Osteocyte (in vitro differentiated cells): Measurements from ENCODE around the gene KATNB1. TPM values are rescaled to one million over a fixed set of nuclear protein-coding genes. Genes with fewer than 3 reads are reported as not detected.

ENCODE experiments used
- DNase-seq: peaks from one replicate; pipeline ENCODE4 v3.0.0; 2021; ENCODE audit warnings: mixed read lengths; ENCODE audit not compliant: unreplicated experiment; ENCODE audit errors: extremely low spot score
- H3K27ac Mint-ChIP-seq: one replicate; pipeline ENCODE4 v1.8.0; 2021; ENCODE audit warnings: mild to moderate bottlenecking, mixed read lengths; ENCODE audit not compliant: unreplicated experiment
- H3K27me3 Mint-ChIP-seq: one replicate; pipeline ENCODE4 v1.8.0; 2021; ENCODE audit warnings: mixed read lengths; ENCODE audit not compliant: unreplicated experiment
- H3K36me3 Mint-ChIP-seq: one replicate; pipeline ENCODE4 v1.8.0; 2021; ENCODE audit warnings: mixed read lengths; ENCODE audit not compliant: unreplicated experiment
- H3K4me1 Mint-ChIP-seq: one replicate; pipeline ENCODE4 v1.8.0; 2021; ENCODE audit warnings: mixed read lengths; ENCODE audit not compliant: unreplicated experiment
- H3K4me3 Mint-ChIP-seq: one replicate; pipeline ENCODE4 v1.8.0; 2021; ENCODE audit warnings: mild to moderate bottlenecking, moderate library complexity, mixed read lengths; ENCODE audit not compliant: unreplicated experiment
- H3K9me3 Mint-ChIP-seq: one replicate; pipeline ENCODE4 v1.8.0; 2021; ENCODE audit warnings: mixed read lengths; ENCODE audit not compliant: unreplicated experiment
- CTCF ChIP-seq: fragments of 200-600 bp; sonication (generic); IDR thresholded peaks from 2 replicates; pipeline ENCODE4 v1.5.0; 2021; ENCODE audit warnings: antibody characterized with exemption, mild to moderate bottlenecking, moderate library complexity
- total RNA-seq: library from RNA; stranded (reverse); gene quantifications from 2 replicates; pipeline ENCODE4 v1.2.1, GENCODE V29; 2021

Gene KATNB1
- total RNA-seq, 1 donor from 2014 or later: 15.9 TPM

DNA sequence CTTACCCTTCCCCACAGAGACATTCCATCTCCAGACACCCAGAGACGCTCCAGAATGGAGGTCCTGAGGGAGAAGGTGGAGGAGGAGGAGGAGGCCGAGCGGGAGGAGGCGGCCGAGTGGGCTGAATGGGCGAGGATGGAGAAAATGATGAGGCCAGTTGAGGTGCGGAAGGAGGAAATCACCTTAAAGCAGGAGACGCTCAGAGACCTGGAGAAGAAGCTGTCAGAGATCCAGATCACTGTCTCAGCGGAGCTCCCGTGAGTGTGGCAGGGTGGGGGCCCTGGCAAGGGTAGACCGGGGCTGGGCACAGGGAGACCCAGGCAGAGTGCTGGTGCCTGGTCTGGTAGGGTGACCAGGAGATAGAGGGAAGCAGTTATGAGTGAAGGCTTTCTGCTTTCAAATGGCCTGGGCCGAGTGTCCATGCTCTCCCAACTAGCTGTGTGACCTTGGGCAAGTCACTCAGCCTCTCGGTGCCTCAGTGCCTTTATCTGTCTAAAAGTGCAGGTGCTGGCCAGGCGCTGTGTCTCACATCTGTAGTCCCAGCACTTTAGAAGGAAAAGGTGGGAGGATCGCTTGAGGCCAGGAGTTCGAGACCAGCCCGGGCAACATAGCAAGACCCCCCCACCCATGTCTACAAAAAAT lies 37.6 kb upstream of the KATNB1 start:
- TF ChIP-seq CTCF: no peak
- no peaks in the 10 kb centered on the region for H3K9me3 Mint-ChIP-seq
- H3K27ac Mint-ChIP-seq: no peak overlapping the region
- DNase-seq: no peak
- peaks cover 4% of the 10 kb centered on the region for H3K27me3 Mint-ChIP-seq
- H3K4me3 Mint-ChIP-seq: no peak overlapping the region
- H3K4me1 Mint-ChIP-seq: no peaks in the 10 kb centered on the region
- H3K36me3 Mint-ChIP-seq: no peaks in the 10 kb centered on the region

GRCh38 chr16:57698812-57699405 lies 36.7 kb upstream of the KATNB1 start:
- Mint-ChIP-seq H3K9me3 (no peaks in the 10 kb centered on the region), H3K4me3 (no peak overlapping the region), H3K27me3 (peaks cover 3% of the 10 kb centered on the region), H3K4me1 (no peaks in the 10 kb centered on the region), H3K36me3 (no peaks in the 10 kb centered on the region), H3K27ac (no peak overlapping the region)
- DNase-seq: no peak
- no peak for TF ChIP-seq CTCF

- H3K27ac Mint-ChIP-seq: no peak overlapping the region
- H3K36me3 Mint-ChIP-seq: no peaks in the 10 kb centered on the region
- H3K4me1 Mint-ChIP-seq: no peaks in the 10 kb centered on the region
- no peak for TF ChIP-seq CTCF
- no peak for DNase-seq
- no peak overlapping the region for H3K4me3 Mint-ChIP-seq
- H3K27me3 Mint-ChIP-seq: peaks cover 3% of the 10 kb centered on the region
- no peaks in the 10 kb centered on the region for H3K9me3 Mint-ChIP-seq
These were observed 36.1 kb upstream of the KATNB1 start for GRCh38 chr16:57699481-57699880.

GRCh38 chr16:57699899-57700298 lies 35.7 kb upstream of the KATNB1 start:
- Mint-ChIP-seq H3K27ac (no peak overlapping the region), H3K4me1 (no peaks in the 10 kb centered on the region), H3K27me3 (peaks cover 3% of the 10 kb centered on the region), H3K9me3 (no peaks in the 10 kb centered on the region), H3K36me3 (no peaks in the 10 kb centered on the region), H3K4me3 (no peak overlapping the region)
- DNase-seq: no peak
- TF ChIP-seq CTCF: no peak

DNA sequence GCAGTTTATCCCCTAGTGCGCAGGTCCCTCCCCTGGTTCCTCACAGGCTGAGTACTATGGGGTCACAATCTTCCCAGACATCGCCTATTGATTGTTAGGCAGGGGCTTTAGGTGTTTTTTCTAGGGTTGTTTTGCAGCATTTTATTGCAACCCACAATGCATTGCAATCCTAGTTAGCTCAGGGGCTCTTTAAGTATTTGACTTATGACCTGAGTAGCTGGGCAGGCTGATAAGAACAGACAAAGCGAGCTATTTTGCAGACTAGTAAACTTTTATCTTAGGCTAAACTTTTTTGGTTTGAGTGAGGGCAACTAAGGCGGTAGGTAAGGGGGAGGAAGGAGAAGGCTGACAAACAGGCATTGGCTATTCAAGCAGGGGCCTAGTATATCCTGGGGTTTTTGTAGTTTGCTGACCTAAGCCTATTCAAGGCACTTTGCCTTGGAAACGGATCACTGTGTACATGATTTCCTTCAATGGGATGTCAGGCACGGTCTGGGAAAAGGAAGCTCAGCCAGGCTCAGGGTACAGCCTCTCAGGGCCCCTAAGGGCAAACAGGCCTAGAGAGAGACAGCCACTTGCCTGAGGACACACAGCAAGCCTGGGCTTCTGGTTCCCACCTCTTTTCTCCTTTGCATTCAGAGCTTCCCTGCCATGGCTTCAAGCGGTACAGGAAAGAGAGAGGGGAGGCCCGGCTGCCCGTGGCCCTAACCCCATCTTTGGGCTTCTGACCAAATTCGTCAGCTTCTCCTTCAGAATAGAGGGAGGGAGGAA lies 34.6 kb upstream of the KATNB1 start:
- TF ChIP-seq CTCF: no peak
- no peaks in the 10 kb centered on the region for H3K36me3 Mint-ChIP-seq
- H3K27ac Mint-ChIP-seq: no peak overlapping the region
- H3K27me3 Mint-ChIP-seq: peaks cover 3% of the 10 kb centered on the region
- H3K4me3 Mint-ChIP-seq: no peak overlapping the region
- DNase-seq: no peak
- no peaks in the 10 kb centered on the region for H3K9me3 Mint-ChIP-seq
- no peaks in the 10 kb centered on the region for H3K4me1 Mint-ChIP-seq
